CD4-positive, alpha-beta T cell treated with Interleukin-6 for 4 hours (primary cell): Measurements from ENCODE around the gene TAF11L14.

Experiments
- DNase-seq: peaks from one replicate; pipeline ENCODE4 v3.0.0-alpha.2; 2020; ENCODE audit warnings: mixed read lengths

TAF11L14 gene

DNA sequence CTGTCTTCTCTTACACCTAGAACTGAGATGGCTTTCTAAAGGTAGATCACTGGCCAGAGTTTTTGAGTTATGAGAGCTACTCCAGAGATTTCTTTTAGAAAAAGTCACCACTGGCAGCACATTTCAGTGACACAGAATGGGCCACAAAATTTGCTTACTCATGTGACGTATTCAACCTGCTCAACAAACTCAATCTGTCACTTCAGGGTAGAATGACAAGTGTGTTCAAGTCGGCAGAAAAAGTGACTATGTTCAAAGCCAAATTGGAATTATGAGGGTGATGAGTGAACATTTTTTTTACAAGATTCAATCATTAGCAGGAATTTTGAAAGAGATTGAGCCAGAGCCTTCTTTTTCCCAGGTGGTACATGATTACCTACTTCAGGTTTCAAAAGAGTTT, 46.5 kb downstream of the TAF11L14 start:
- DNase-seq: no peak
